Measurements from ENCODE around the gene ZNF853.
A peak's percentile ranks its signal among the peaks of the same experiment; 100 is the strongest.

The ZNF853 gene

GRCh38 chr7:6604458-6604857, 11.0 kb upstream of the ZNF853 start:
- peak in 1 of 56 donors; percentile 3 for DNase-seq

GRCh38 chr7:6606866-6607583, 8.4 kb upstream of the ZNF853 start:
- no peak for DNase-seq

- no peak for DNase-seq
Observed at GRCh38 chr7:6607651-6608051, 7.8 kb upstream of the ZNF853 start.

GRCh38 chr7:6608081-6608480, 7.3 kb upstream of the ZNF853 start:
- no peak for DNase-seq

- DNase-seq, result no peak
Observed at GRCh38 chr7:6608794-6609193, 6.6 kb upstream of the ZNF853 start.

GRCh38 chr7:6612819-6613218, 2.6 kb upstream of the ZNF853 start:
- no peak for DNase-seq

GRCh38 chr7:6613706-6614105, 1.7 kb upstream of the ZNF853 start:
- no peak for DNase-seq

- DNase-seq, result peak in 2 of 56 donors; percentile 9 to 37
Observed at GRCh38 chr7:6615723-6616555, 529 bp downstream of the ZNF853 start.

- DNase-seq, result no peak
Observed at GRCh38 chr7:6616854-6617643, 1.6 kb downstream of the ZNF853 start.

GRCh38 chr7:6618621-6619020, 3.2 kb downstream of the ZNF853 start:
- no peak for DNase-seq

- no peak for DNase-seq
Observed at GRCh38 chr7:6619961-6620360, 4.6 kb downstream of the ZNF853 start.

- DNase-seq, result no peak
Observed at GRCh38 chr7:6621195-6622133, 6.1 kb downstream of the ZNF853 start.

- no peak for DNase-seq
Observed at GRCh38 chr7:6622134-6622710, 6.8 kb downstream of the ZNF853 start.

- no peak for DNase-seq
Observed at GRCh38 chr7:6623589-6624245, 8.3 kb downstream of the ZNF853 start.

- DNase-seq, result no peak
Observed at GRCh38 chr7:6624246-6624611, 8.8 kb downstream of the ZNF853 start.

GRCh38 chr7:6628045-6628444, 12.6 kb downstream of the ZNF853 start:
- DNase-seq, result no peak

GRCh38 chr7:6630007-6630849, 14.8 kb downstream of the ZNF853 start:
- DNase-seq, result no peak

GRCh38 chr7:6631605-6632004, 16.2 kb downstream of the ZNF853 start:
- no peak for DNase-seq

- DNase-seq, result no peak
Observed at GRCh38 chr7:6634021-6634420, 18.6 kb downstream of the ZNF853 start.

Data from amygdala (tissue), 56 donors.